ENCODE measurements around the gene RASGRP2. TPM values are rescaled to one million over a fixed set of nuclear protein-coding genes. Genes with fewer than 3 reads are reported as not detected.
A peak's percentile ranks its signal among the peaks of the same experiment; 100 is the strongest.
"Not testable (repeated sequence)": the region's sequence is repeated elsewhere in the genome, so short reads cannot be mapped to it uniquely, and the experiment has no call there.

The RASGRP2 gene
- total RNA-seq, 6 donors from 2014 or later, result 20.5 to 80.7 (median 33.9) TPM

- TF ChIP-seq EP300 (IDR thresholded peaks at IDR 0.05) (no peak), POLR2AphosphoS5 (IDR thresholded peaks at IDR 0.05) (no peak), POLR2A (IDR thresholded peaks at IDR 0.05) (no peak), CTCF (IDR thresholded peaks at IDR 0.05) (no peak)
- Histone ChIP-seq H3K36me3 (no peaks in the 10 kb centered on the region), H3K4me1 (peaks cover 15 to 30% (median 15%) of the 10 kb centered on the region in 4 donors), H3K27ac (no peak overlapping the region), H3K9me3 (no peaks in the 10 kb centered on the region), H3K4me3 (no peak overlapping the region), H3K27me3 (peaks cover 2 to 47% (median 30%) of the 10 kb centered on the region in 4 donors)
- ATAC-seq (ENCODE audit: low FRiP score in 2 of 2) (no peak), DNase-seq (no peak)
- WGBS, 2 donors, result 35 to 46% methylated on average over 13 of the region's 13 CpGs
These were observed 33.4 kb downstream of the RASGRP2 start for GRCh38 chr11:64710418-64711137.

- Histone ChIP-seq H3K27me3 (peaks cover 0 to 2% (median 0%) of the 10 kb centered on the region in 4 donors), H3K4me3 (no peak overlapping the region), H3K9me3 (no peaks in the 10 kb centered on the region), H3K36me3 (no peaks in the 10 kb centered on the region), H3K4me1 (no peaks in the 10 kb centered on the region), H3K27ac (no peak overlapping the region)
- no peak for ATAC-seq (ENCODE audit: low FRiP score in 2 of 2)
- TF ChIP-seq CTCF (IDR thresholded peaks at IDR 0.05), result no peak
- TF ChIP-seq EP300 (IDR thresholded peaks at IDR 0.05), result no peak
- no peak for TF ChIP-seq POLR2A (IDR thresholded peaks at IDR 0.05)
- no peak for TF ChIP-seq POLR2AphosphoS5 (IDR thresholded peaks at IDR 0.05)
- 44 to 57% methylated on average over 2 of the region's 2 CpGs for WGBS, 2 donors
- DNase-seq, result no peak
These were observed 38.4 kb downstream of the RASGRP2 start for GRCh38 chr11:64705501-64705900.

GRCh38 chr11:64703048-64703447 is 40.9 kb downstream of the RASGRP2 start:
- H3K27me3 ChIP-seq, result no peaks in the 10 kb centered on the region
- no peak for TF ChIP-seq POLR2A (IDR thresholded peaks at IDR 0.05)
- TF ChIP-seq EP300 (IDR thresholded peaks at IDR 0.05), result no peak
- no peak for TF ChIP-seq POLR2AphosphoS5 (IDR thresholded peaks at IDR 0.05)
- TF ChIP-seq CTCF (IDR thresholded peaks at IDR 0.05), result no peak
- no peak overlapping the region for H3K4me3 ChIP-seq
- ATAC-seq (ENCODE audit: low FRiP score in 2 of 2), result no peak
- no peak overlapping the region for H3K27ac ChIP-seq
- WGBS, 2 donors, result 73 to 82% methylated on average over 2 of the region's 2 CpGs
- no peaks in the 10 kb centered on the region for H3K36me3 ChIP-seq
- no peak for DNase-seq
- H3K9me3 ChIP-seq, result no peaks in the 10 kb centered on the region
- no peaks in the 10 kb centered on the region for H3K4me1 ChIP-seq

- H3K4me3 ChIP-seq; H3K36me3 ChIP-seq; ATAC-seq (ENCODE audit: low FRiP score in 2 of 2); H3K9me3 ChIP-seq; H3K27me3 ChIP-seq; H3K4me1 ChIP-seq; H3K27ac ChIP-seq: not testable (repeated sequence)
- DNase-seq, result peak in 1 of 2 donors; percentile 16
- 85% methylated on average over 4 of the region's 29 CpGs; no CpG with 5 or more reads in 1 of the 2 donors for WGBS, 2 donors
These were observed 42.0 kb downstream of the RASGRP2 start for GRCh38 chr11:64701956-64702355.

- H3K4me1 ChIP-seq, result no peaks in the 10 kb centered on the region
- no peak overlapping the region for H3K4me3 ChIP-seq
- TF ChIP-seq POLR2A (IDR thresholded peaks at IDR 0.05) (no peak), EP300 (IDR thresholded peaks at IDR 0.05) (no peak), CTCF (IDR thresholded peaks at IDR 0.05) (no peak), POLR2AphosphoS5 (IDR thresholded peaks at IDR 0.05) (no peak)
- H3K36me3 ChIP-seq, result no peaks in the 10 kb centered on the region
- H3K9me3 ChIP-seq, result no peaks in the 10 kb centered on the region
- no peaks in the 10 kb centered on the region for H3K27me3 ChIP-seq
- DNase-seq, result no peak
- ATAC-seq (ENCODE audit: low FRiP score in 2 of 2), result no peak
- 67 to 70% methylated on average over 1 of the region's 1 CpG for WGBS, 2 donors
- no peak overlapping the region for H3K27ac ChIP-seq
These were observed 45.5 kb downstream of the RASGRP2 start for GRCh38 chr11:64698427-64698826.

All from upper lobe of left lung (tissue), 6 donors.